HepG2 (cell line): ENCODE data around the gene ANKS1B. TPM values are rescaled to one million over a fixed set of nuclear protein-coding genes. Genes with fewer than 3 reads are reported as not detected.

Source experiments
- ATAC-seq: fragments of 200-7000 bp; cut with Tn5 transposase; 3 replicates; pipeline ENCODE4 v1.9.1; 2020; ENCODE audit warnings: mild to moderate bottlenecking, moderate library complexity
- BruUV-seq: library from RNA; stranded (reverse); fragments of 400-500 nt; replicated peaks from 2 replicates; lab custom pipeline; 2021; lab: Mats Ljungman, UMichigan
- CTCF ChIA-PET: fragments of 300-600 bp; formaldehyde crosslinking; extraction: SDS; loops from one replicate; lab custom pipeline; 2021; ENCODE audit warnings: low total read pairs, inconsistent platforms, low intra/inter-chr PET ratio; lab: Yijun Ruan, JAX
- POLR2A ChIA-PET: fragments of 350-600 bp; sonication (Branson Sonifier 250); formaldehyde crosslinking; loops from one replicate; lab custom pipeline; 2020; ENCODE audit warnings: antibody characterized with exemption, inconsistent platforms; lab: Yijun Ruan, JAX
- DNase-seq: peaks from one replicate; pipeline ENCODE4 v3.0.0-alpha.2; 2015; ENCODE audit warnings: low spot score
- FAIRE-seq: peaks from 3 replicates; lab custom pipeline; 2011; peaks lifted over from hg19 to GRCh38; lab: Jason Lieb, UNC
- H2AFZ ChIP-seq: one replicate; pipeline ENCODE4 v1.6.1; 2011; ENCODE audit warnings: low read length, inconsistent platforms
- H3K27ac ChIP-seq: fragments of 300-600 bp; 3 replicates; pipeline ENCODE4 v1.8.0; 2011; ENCODE audit warnings: mixed run types, mild to moderate bottlenecking, mixed read lengths, low read length, inconsistent platforms; ENCODE audit not compliant: insufficient read depth; ENCODE audit errors: extremely low read length
- H3K27me3 ChIP-seq, 2 experiments: fragments of 200-600 bp in 1 of 2; 2 replicates in 1 of 2; 3 replicates in 1 of 2; pipeline versions ENCODE4 v1.6.0 to v1.8.0; 2011; ENCODE audit warnings: low read length in 2 of 2, mild to moderate bottlenecking in 2 of 2, moderate library complexity in 2 of 2, inconsistent platforms in 1 of 2; ENCODE audit not compliant: insufficient read depth in 2 of 2, control insufficient read depth in 1 of 2
- H3K36me3 ChIP-seq, 2 experiments: fragments of 200-600 bp in 1 of 2; replicated peaks in 1 of 2; 2 replicates in 1 of 2; 3 replicates in 1 of 2; pipeline versions ENCODE4 v1.5.1 to v1.8.0; 2011; ENCODE audit warnings: low read length in 2 of 2, inconsistent platforms in 1 of 2; ENCODE audit not compliant: insufficient read depth in 2 of 2, control insufficient read depth in 1 of 2
- H3K4me1 ChIP-seq: 2 replicates; pipeline ENCODE4 v1.5.1; 2012; ENCODE audit warnings: low read length, inconsistent platforms; ENCODE audit not compliant: insufficient read depth
- H3K4me2 ChIP-seq: 2 replicates; pipeline ENCODE4 v1.6.0; 2011; ENCODE audit warnings: low read depth, low read length, inconsistent platforms
- H3K4me3 ChIP-seq, 3 experiments: fragments of 200-600 bp in 1 of 3; sonication (generic), shearing (Covaris generic) in 1 of 3; replicated peaks in 1 of 3; 2 replicates each; pipeline ENCODE4 v1.5.1; 2011 to 2016; ENCODE audit warnings: low read length in 3 of 3, inconsistent platforms in 2 of 3, low read depth in 2 of 3, mild to moderate bottlenecking in 2 of 3, control low read depth in 1 of 3, mixed read lengths in 1 of 3; ENCODE audit not compliant: insufficient read depth in 1 of 3
- H3K79me2 ChIP-seq: one replicate; pipeline ENCODE4 v1.6.1; 2011; ENCODE audit warnings: low read length, inconsistent platforms; ENCODE audit not compliant: insufficient read depth
- H3K9ac ChIP-seq: 2 replicates; pipeline ENCODE4 v1.6.0; 2011; ENCODE audit warnings: mild to moderate bottlenecking, low read depth, low read length, inconsistent platforms; ENCODE audit not compliant: insufficient read depth
- H3K9me3 ChIP-seq: 2 replicates; pipeline ENCODE4 v1.5.1; 2012; ENCODE audit warnings: mild to moderate bottlenecking, low read length
- H4K20me1 ChIP-seq: 2 replicates; pipeline ENCODE4 v1.6.0; 2011; ENCODE audit warnings: inconsistent platforms, mild to moderate bottlenecking, low read length, moderate library complexity; ENCODE audit not compliant: insufficient read depth
- ARID5B ChIP-seq: IDR thresholded peaks from 2 replicates; pipeline ENCODE4 v1.4.0; 2020; ENCODE audit warnings: mild to moderate bottlenecking, missing genetic modification reagents
- ATF6 ChIP-seq: sonication (generic); formaldehyde crosslinking; conservative IDR thresholded peaks from 2 replicates; pipeline ENCODE4 v1.4.0; 2020; ENCODE audit warnings: missing genetic modification reagents
- KDM4B ChIP-seq: sonication (generic); formaldehyde crosslinking; IDR thresholded peaks from 2 replicates; pipeline ENCODE4 v1.4.0; 2020; ENCODE audit warnings: missing genetic modification reagents
- KDM6A ChIP-seq: IDR thresholded peaks from 2 replicates; pipeline ENCODE4 v1.6.1; 2016; ENCODE audit warnings: low read depth
- POGK ChIP-seq: sonication (generic); formaldehyde crosslinking; conservative IDR thresholded peaks from 2 replicates; pipeline ENCODE4 v1.8.0; 2022; ENCODE audit warnings: mild to moderate bottlenecking, moderate library complexity, missing genetic modification reagents
- TOPORS ChIP-seq: sonication (generic); formaldehyde crosslinking; IDR thresholded peaks from 2 replicates; pipeline ENCODE4 v1.8.0; 2023; ENCODE audit warnings: mild to moderate bottlenecking, missing genetic modification reagents
- USF2 ChIP-seq, 2 experiments: sonication (generic) in 1 of 2; formaldehyde crosslinking in 1 of 2; IDR thresholded peaks; 2 replicates each; pipeline versions ENCODE4 v1.5.1 to v1.6.1; 2011 to 2020; ENCODE audit warnings: borderline replicate concordance in 1 of 2, low read depth in 1 of 2, low read length in 1 of 2, mild to moderate bottlenecking in 1 of 2, missing genetic modification reagents in 1 of 2, moderate library complexity in 1 of 2
- ZBTB3 ChIP-seq: sonication (generic); formaldehyde crosslinking; IDR thresholded peaks from 2 replicates; pipeline ENCODE4 v1.4.0; 2020; ENCODE audit warnings: low read depth, mild to moderate bottlenecking, moderate library complexity, missing genetic modification reagents, borderline replicate concordance
- ZBTB43 ChIP-seq: sonication (generic); formaldehyde crosslinking; conservative IDR thresholded peaks from 2 replicates; pipeline ENCODE4 v1.4.0; 2020; ENCODE audit warnings: missing genetic modification reagents
- ZNF234 ChIP-seq: sonication (generic); formaldehyde crosslinking; conservative IDR thresholded peaks from 2 replicates; pipeline ENCODE4 v1.5.1; 2020; ENCODE audit warnings: mild to moderate bottlenecking, missing genetic modification reagents
- ZNF24 ChIP-seq: fragments of 450-650 bp; IDR thresholded peaks from 2 replicates; pipeline ENCODE4 v1.6.1; 2017; ENCODE audit warnings: antibody characterized with exemption, mild to moderate bottlenecking
- ZNF263 ChIP-seq: sonication (generic); formaldehyde crosslinking; IDR thresholded peaks from 2 replicates; pipeline ENCODE4 v1.4.0; 2020; ENCODE audit warnings: missing genetic modification reagents
- ZNF333 ChIP-seq: sonication (generic); formaldehyde crosslinking; IDR thresholded peaks from 2 replicates; pipeline ENCODE4 v1.4.0; 2020; ENCODE audit warnings: mild to moderate bottlenecking, missing genetic modification reagents, borderline replicate concordance
- ZNF644 ChIP-seq: IDR thresholded peaks from 2 replicates; pipeline ENCODE4 v1.6.1; 2016; ENCODE audit warnings: low read depth
- WGBS: methylation state at CpG from one replicate; pipeline ENCODE4 v1.1.6; 2017; ENCODE audit warnings: low lambda C conversion rate; 5-methylcytosine and 5-hydroxymethylcytosine counted together
- in situ Hi-C: cut with HindIII; loops from 2 replicates; pipeline ENCODE4 v1.10.0; 2017; ENCODE audit warnings: low pct_unique_long_range_greater_than_20kb; ENCODE audit not compliant: extremely low pct_ligation_motif_present
- intact Hi-C: fragments of 100-400 bp; cut with micrococcal nuclease; formaldehyde crosslinking; loops from one replicate; pipeline ENCODE4 v1.10.0; 2022; ENCODE audit not compliant: unreplicated experiment
- polyA plus RNA-seq, 8 experiments: library from polyadenylated mRNA; depleted of rRNA in 3 of 8; stranded (reverse) in 7 of 8; unstranded in 1 of 8; fragments of >200 nt; fragmentation: Illumina TruSeq in 4 of 8; extraction: Trizol in 4 of 8; gene quantifications; 2 replicates each; pipeline versions ENCODE4 v1.2.1 to v1.2.3, GENCODE V29; 2011 to 2016; ENCODE audit warnings: low read depth in 4 of 8, missing spikeins in 1 of 8, mixed read lengths in 1 of 8; ENCODE audit not compliant: insufficient read depth in 1 of 8
- total RNA-seq, 5 experiments: library from RNA; depleted of rRNA; stranded (reverse); fragments of >200 nt; fragmentation: Illumina TruSeq; extraction: Trizol; gene quantifications; 2 replicates each; pipeline ENCODE4 v1.2.3, GENCODE V29; 2016; ENCODE audit warnings: low read depth in 1 of 5

Gene ANKS1B
- total and polyA plus RNA-seq, 2 of the 13 experiments (the other 11 are each of a cell fraction or from before 2014, with no cell fraction given): 0.15 TPM; not detected in 1

GRCh38 chr12:99122496-99122895, 862.2 kb downstream of the ANKS1B start:
- no TSS peak for BruUV-seq
- DNase-seq (no peak), ATAC-seq (no peak), FAIRE-seq (no peak)
- Histone ChIP-seq H3K79me2 (no peaks in the 10 kb centered on the region), H3K4me1 (no peaks in the 10 kb centered on the region), H3K9ac (no peak overlapping the region), H2AFZ (no peak overlapping the region), H3K4me3 (no peak overlapping the region), H4K20me1 (no peaks in the 10 kb centered on the region), H3K9me3 (no peaks in the 10 kb centered on the region), H3K27ac (no peak overlapping the region), H3K4me2 (no peak overlapping the region), H3K27me3 (no peaks in the 10 kb centered on the region), H3K36me3 (no peaks in the 10 kb centered on the region)
- ChIA-PET CTCF (no interaction called here), POLR2A (no interaction called here)
- 4% methylated on average over 3 of the region's 3 CpGs for WGBS
- intact Hi-C loops: no loop called here
- in situ Hi-C loops: no loop called here
- TF ChIP-seq KDM4B: no peak
- no peak for TF ChIP-seq KDM6A
- no peak for TF ChIP-seq ARID5B (CRISPR knock-in tag)
- no peak for TF ChIP-seq USF2 (IDR thresholded peaks at IDR 0.05; ENCODE audit: low read depth, low read length)
- no peak for TF ChIP-seq USF2 (CRISPR knock-in tag; IDR thresholded peaks at IDR 0.05; ENCODE audit: borderline replicate concordance)
- no peak for TF ChIP-seq ZBTB43 (CRISPR knock-in tag)
- no peak for TF ChIP-seq ZNF263 (CRISPR knock-in tag)
- TF ChIP-seq ZBTB3 (CRISPR knock-in tag): no peak
- no peak for TF ChIP-seq ZNF234 (CRISPR knock-in tag)
- no peak for TF ChIP-seq ATF6 (CRISPR knock-in tag)
- no peak for TF ChIP-seq ZNF333 (CRISPR knock-in tag)
- no peak for TF ChIP-seq ZNF644
- TF ChIP-seq TOPORS (CRISPR knock-in tag): no peak
- no peak for TF ChIP-seq POGK (CRISPR knock-in tag)
- no peak for TF ChIP-seq ZNF24
